ENCODE results near the gene SLIT1. TPM values are rescaled to one million over a fixed set of nuclear protein-coding genes. Genes with fewer than 3 reads are reported as not detected.

Gene SLIT1
- total RNA-seq, 1 experiment from 2014 or later = not detected

DNA sequence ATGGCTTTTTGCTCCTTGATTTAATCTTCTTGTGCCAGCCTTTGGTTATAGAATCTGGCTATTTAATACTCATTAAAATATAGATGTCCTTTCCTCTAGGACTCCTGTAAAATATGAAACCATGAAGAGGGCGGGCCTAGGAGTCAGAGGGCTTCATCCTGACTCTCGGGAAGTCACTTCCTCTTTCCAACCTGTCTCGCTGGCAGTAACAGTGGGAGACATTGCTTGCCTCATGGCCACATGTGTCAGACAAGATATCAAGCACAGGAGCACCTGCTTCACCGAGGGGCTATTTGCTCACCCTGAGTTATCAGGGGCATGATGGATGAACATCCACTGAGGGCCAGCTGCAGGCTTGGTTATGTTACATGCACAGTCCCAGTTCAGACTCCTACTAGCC lies 31.0 kb downstream of the SLIT1 start:
- DNase-seq (ENCODE audit: low read depth, low spot score) = no peak
- in situ Hi-C loops (cut with HindIII; ENCODE audit: low pct_unique_long_range_greater_than_20kb, low sequenced_read_pairs) = no loop called here

GRCh38 chr10:97154162-97154561 lies 31.6 kb downstream of the SLIT1 start:
- in situ Hi-C loops (cut with HindIII; ENCODE audit: low pct_unique_long_range_greater_than_20kb, low sequenced_read_pairs) = no loop called here
- DNase-seq (ENCODE audit: low read depth, low spot score) = no peak

GRCh38 chr10:97153270-97153850 lies 32.4 kb downstream of the SLIT1 start:
- no peak for DNase-seq (ENCODE audit: low read depth, low spot score)
- in situ Hi-C loops (cut with HindIII; ENCODE audit: low pct_unique_long_range_greater_than_20kb, low sequenced_read_pairs) = no loop called here

GRCh38 chr10:97151307-97151914 lies 34.3 kb downstream of the SLIT1 start:
- in situ Hi-C loops (cut with HindIII; ENCODE audit: low pct_unique_long_range_greater_than_20kb, low sequenced_read_pairs) = no loop called here

GRCh38 chr10:97150616-97151015 lies 35.1 kb downstream of the SLIT1 start:
- no peak for DNase-seq (ENCODE audit: low read depth, low spot score)
- in situ Hi-C loops (cut with HindIII; ENCODE audit: low pct_unique_long_range_greater_than_20kb, low sequenced_read_pairs) = no loop called here

More at GRCh38 chr10:97151307-97151914, 34.3 kb downstream of the SLIT1 start:
- DNase-seq (ENCODE audit: low read depth, low spot score) = no peak

DNA sequence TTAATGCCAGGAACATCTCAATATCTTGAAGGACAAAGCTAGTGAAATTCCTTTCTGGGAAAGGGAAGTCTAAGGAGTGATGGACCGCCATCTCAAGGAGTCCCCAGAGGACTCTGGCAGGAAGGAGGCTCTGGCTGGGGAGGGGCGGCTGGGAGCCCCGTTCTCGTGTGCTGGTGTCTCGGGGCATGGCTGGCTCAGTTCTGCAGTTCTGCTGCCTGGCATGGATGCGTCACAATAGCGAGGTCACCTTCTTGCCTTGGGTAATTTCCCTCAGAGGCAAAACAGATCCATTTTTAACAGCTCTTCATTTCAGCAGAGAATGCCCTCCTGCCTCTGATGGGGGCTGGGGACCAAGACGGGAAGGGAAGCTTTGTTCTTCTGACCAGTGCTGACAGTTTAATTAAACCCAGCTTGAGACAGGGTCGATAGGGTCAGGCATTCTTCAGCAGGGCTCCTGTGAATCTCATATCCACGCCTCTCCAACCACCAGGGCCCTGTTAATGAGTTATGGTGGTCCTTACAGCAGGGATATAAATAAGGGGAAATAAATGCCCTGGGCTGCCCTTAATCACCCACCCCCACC lies 35.7 kb downstream of the SLIT1 start:
- DNase-seq (ENCODE audit: low read depth, low spot score) = no peak
- in situ Hi-C loops (cut with HindIII; ENCODE audit: low pct_unique_long_range_greater_than_20kb, low sequenced_read_pairs) = no loop called here

GRCh38 chr10:97149079-97149531 lies 36.7 kb downstream of the SLIT1 start:
- no peak for DNase-seq (ENCODE audit: low read depth, low spot score)
- in situ Hi-C loops (cut with HindIII; ENCODE audit: low pct_unique_long_range_greater_than_20kb, low sequenced_read_pairs) = no loop called here

GRCh38 chr10:97144297-97144696 lies 41.5 kb downstream of the SLIT1 start:
- in situ Hi-C loops (cut with HindIII; ENCODE audit: low pct_unique_long_range_greater_than_20kb, low sequenced_read_pairs) = no loop called here
- no peak for DNase-seq (ENCODE audit: low read depth, low spot score)

DNA sequence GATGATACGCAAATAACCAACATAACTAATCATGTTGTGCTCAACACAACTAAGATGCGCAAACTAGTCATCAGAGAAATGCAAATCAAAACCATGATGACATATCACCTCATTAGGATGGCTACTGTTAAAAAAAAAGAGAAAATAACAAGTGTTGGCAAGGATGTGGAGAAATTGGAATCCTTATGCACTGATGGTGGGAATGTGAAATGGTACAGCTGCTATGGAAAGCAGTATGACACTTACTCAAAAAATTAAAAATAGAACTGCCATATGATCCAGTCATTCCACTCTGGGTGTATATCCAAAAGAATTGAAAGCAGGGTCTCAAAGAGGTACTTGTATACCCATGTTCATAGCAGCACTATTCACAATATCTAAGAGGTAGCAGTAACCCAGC lies 42.9 kb downstream of the SLIT1 start:
- in situ Hi-C loops (cut with HindIII; ENCODE audit: low pct_unique_long_range_greater_than_20kb, low sequenced_read_pairs) = no loop called here
- no peak for DNase-seq (ENCODE audit: low read depth, low spot score)

GRCh38 chr10:97140902-97141745 lies 44.6 kb downstream of the SLIT1 start:
- in situ Hi-C loops (cut with HindIII; ENCODE audit: low pct_unique_long_range_greater_than_20kb, low sequenced_read_pairs) = no loop called here
- no peak for DNase-seq (ENCODE audit: low read depth, low spot score)

DNA sequence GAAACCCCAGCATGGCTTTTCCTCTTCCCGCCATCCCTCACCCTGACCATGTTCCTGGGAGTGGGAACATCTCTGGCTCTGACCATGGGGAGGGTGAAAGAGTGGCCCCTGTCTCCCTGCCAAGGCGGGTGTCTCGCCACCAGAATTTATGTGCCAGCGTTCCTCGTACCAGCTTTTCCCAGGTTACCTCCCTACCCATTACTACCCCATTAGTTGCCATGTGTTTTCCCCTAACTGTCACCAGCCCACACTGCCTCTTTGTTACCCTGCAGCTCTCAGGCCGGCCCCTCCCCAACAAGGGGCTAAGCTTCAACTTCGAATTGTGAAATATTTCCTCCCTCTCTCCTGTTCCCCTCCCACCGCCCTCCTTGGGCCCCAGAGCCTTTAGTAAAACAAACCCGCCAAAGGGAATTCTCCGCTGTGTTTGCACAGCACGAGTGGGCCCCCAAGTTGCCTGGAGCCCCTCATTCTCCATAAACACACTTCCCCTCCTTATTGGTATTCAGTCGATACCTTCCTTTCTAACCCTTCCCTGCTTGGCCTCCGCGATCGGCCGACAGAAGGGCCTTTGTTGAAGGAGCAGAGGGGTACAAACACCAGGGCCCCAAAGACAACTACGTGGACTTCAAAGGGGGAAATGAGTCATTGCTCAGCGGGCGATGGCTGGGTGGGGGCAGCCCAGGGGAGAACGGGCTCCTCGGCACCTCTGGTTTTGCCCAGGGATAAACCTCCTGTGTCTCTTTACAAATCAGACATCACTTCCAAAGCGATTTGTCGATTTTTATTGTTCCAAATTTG lies 45.5 kb downstream of the SLIT1 start:
- in situ Hi-C loops (cut with HindIII; ENCODE audit: low pct_unique_long_range_greater_than_20kb, low sequenced_read_pairs) = no loop called here
- DNase-seq (ENCODE audit: low read depth, low spot score) = no peak

- no peak for DNase-seq (ENCODE audit: low read depth, low spot score)
- in situ Hi-C loops (cut with HindIII; ENCODE audit: low pct_unique_long_range_greater_than_20kb, low sequenced_read_pairs) = no loop called here
These were observed 46.1 kb downstream of the SLIT1 start for GRCh38 chr10:97139651-97140048.

- in situ Hi-C loops (cut with HindIII; ENCODE audit: low pct_unique_long_range_greater_than_20kb, low sequenced_read_pairs) = no loop called here
- no peak for DNase-seq (ENCODE audit: low read depth, low spot score)
These were observed 46.9 kb downstream of the SLIT1 start for GRCh38 chr10:97138846-97139245.

DNA sequence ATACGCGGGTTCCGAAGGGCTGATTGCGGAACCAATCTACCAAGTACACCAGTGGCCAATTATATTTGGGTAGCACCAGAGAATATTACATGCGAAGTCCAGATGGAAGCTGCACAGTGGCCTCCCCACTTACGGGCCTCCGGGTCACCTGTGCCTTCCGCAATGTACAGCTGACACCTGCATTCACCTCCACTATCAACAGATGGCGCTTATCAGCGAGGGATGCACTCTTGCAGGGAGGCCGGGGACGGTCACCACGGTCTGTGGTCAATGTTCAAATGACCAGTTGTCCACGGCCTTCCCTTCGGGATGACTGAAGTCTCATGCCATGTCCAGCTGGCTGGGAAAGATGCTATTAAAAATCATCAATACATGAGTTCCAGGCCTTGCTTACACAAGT lies 47.6 kb downstream of the SLIT1 start:
- peak; percentile 7 for DNase-seq (ENCODE audit: low read depth, low spot score)
- in situ Hi-C loops (cut with HindIII; ENCODE audit: low pct_unique_long_range_greater_than_20kb, low sequenced_read_pairs) = no loop called here

DNA sequence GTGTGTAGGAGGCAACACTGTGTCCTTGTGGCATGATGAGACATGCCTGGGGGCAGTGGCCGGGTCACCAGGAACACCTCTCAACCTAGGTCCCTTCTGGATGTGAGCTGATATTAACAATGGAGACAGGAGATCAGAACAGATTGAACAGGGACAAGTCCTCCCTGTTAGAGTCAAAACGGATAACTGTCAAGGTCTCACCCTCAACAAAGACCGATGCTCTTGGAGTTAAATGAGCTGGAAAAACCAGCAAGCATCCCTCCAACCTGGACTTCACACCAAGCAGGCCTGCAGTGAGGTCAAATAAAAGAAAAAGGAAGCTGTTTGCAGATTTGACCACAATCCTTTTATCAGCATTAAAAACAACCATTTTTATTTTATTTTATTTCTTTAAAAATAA lies 49.0 kb downstream of the SLIT1 start:
- in situ Hi-C loops (cut with HindIII; ENCODE audit: low pct_unique_long_range_greater_than_20kb, low sequenced_read_pairs) = no loop called here
- no peak for DNase-seq (ENCODE audit: low read depth, low spot score)

DNA sequence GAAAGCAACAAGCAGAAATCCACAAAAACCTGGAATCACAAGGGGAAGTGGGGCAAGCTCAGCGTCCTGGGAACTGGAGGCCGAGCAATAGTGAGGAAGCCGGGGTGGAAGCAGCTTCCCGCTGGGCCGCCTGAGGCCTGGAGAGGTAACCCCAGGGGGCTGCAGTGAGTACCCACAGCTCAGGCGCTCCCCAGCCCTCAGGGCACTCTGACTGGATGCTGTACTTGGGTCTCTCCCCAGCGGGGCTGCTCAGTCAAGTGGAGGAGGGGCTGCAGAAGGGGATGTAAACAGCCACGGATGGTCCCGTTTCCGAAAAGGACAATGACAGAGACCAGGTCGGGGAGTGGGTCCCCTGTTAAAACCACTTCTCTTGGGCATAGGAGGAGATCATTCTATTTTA lies 50.3 kb downstream of the SLIT1 start:
- in situ Hi-C loops (cut with HindIII; ENCODE audit: low pct_unique_long_range_greater_than_20kb, low sequenced_read_pairs) = no loop called here
- DNase-seq (ENCODE audit: low read depth, low spot score) = no peak

DNA sequence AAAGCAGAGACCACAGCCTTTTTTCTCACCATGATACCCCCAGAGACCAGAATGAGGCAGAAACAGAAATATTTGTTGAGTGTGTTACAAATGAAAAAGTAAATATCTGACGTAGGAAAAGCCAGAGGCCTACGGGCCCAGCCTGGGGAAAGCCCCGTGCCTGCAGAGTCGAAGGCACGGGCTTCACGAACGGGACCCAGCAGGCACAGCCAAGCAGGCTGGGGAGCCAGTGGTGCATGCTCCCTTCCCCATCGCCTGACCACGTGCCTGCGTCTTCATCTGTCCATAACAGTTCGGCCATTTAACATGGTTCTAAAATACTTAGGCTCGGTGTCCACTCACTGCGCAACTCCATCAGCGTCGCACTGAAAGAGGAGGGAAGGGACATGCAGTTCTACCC lies 50.8 kb downstream of the SLIT1 start:
- DNase-seq (ENCODE audit: low read depth, low spot score) = no peak
- in situ Hi-C loops (cut with HindIII; ENCODE audit: low pct_unique_long_range_greater_than_20kb, low sequenced_read_pairs) = no loop called here

GRCh38 chr10:97134110-97134509 lies 51.6 kb downstream of the SLIT1 start:
- in situ Hi-C loops (cut with HindIII; ENCODE audit: low pct_unique_long_range_greater_than_20kb, low sequenced_read_pairs) = no loop called here
- no peak for DNase-seq (ENCODE audit: low read depth, low spot score)
